ENCODE data around the gene TMCO4. TPM values are rescaled to one million over a fixed set of nuclear protein-coding genes. Genes with fewer than 3 reads are reported as not detected.

The TMCO4 gene
- total and polyA plus RNA-seq, 2 donors (not counting 3 experiments of a cell fraction or from before 2014, with no cell fraction given), result 7.6 to 10.3 TPM

DNA sequence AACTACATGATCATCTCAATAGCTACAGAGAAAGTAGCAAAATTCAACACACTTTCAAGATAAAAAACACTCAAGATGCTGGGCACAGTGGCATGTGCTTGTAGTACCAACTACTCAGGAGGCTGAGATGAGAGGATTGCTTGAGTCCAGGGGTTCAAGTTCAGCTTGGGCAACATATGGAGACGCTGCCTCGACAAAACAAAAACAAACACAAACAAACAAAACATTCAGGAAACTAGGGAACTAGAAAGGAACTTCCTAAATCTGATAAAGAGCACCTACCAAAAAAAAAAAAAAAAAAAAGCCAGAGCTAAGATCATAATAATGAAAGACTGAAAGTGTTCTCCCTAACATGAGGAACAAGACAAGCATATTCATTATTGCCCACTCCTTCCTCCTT, 38.1 kb upstream of the TMCO4 start:
- intact Hi-C loops (cut with micrococcal nuclease), result no loop called here
- no peak for DNase-seq (ENCODE audit: low read depth, low spot score)
- no TSS peak for BruUV-seq (replicated peaks)
- Histone ChIP-seq H3K9me1 (replicated peaks; ENCODE audit: control insufficient read depth, extremely low read depth, insufficient read depth, low read length) (no peaks in the 10 kb centered on the region), H2AFZ (ENCODE audit: low read depth, low read length) (no peak overlapping the region), H3K9ac (replicated peaks; ENCODE audit: extremely low read depth, insufficient read depth, low read length) (no peak overlapping the region), H3K4me3 (replicated peaks in 1 of 3; ENCODE audit: insufficient read depth in 1 of 3, low read depth in 1 of 3, low read length in 3 of 3) (no peak overlapping the region), H3K9me3 (replicated peaks; ENCODE audit: control insufficient read depth, insufficient read depth, low read length) (no peaks in the 10 kb centered on the region), H3K27ac (ENCODE audit: insufficient read depth, low read depth, low read length) (no peak overlapping the region), H3K27me3 (ENCODE audit: control insufficient read depth in 2 of 2, insufficient read depth in 2 of 2, low read length in 2 of 2) (peaks cover 0 to 2% of the 10 kb centered on the region in 2 experiments), H4K20me1 (replicated peaks; ENCODE audit: control insufficient read depth, extremely low read depth, insufficient read depth, low read length) (no peaks in the 10 kb centered on the region), H3K36me3 (ENCODE audit: control insufficient read depth in 2 of 2, extremely low read depth in 1 of 2, insufficient read depth in 2 of 2, low read length in 2 of 2) (no peaks in the 10 kb centered on the region), H3K79me2 (ENCODE audit: control insufficient read depth, insufficient read depth, low read length) (no peaks in the 10 kb centered on the region), H3K4me2 (ENCODE audit: insufficient read depth, low read length) (no peak overlapping the region), H3K4me1 (ENCODE audit: control insufficient read depth, extremely low read depth, insufficient read depth, low read length) (no peaks in the 10 kb centered on the region)
- POLR2A ChIA-PET, result no interaction called here
- dilution Hi-C loops (cut with MboI; ENCODE audit: extremely low pct_ligation_motif_present, low sequenced_read_pairs), result no loop called here
- TF ChIP-seq FOS (IDR thresholded peaks at IDR 0.05; ENCODE audit: borderline replicate concordance, insufficient read depth, low read length), result no peak
- TF ChIP-seq EZH2 (IDR thresholded peaks at IDR 0.05; ENCODE audit: borderline replicate concordance, low read depth, low read length, severe bottlenecking), result no peak
- TF ChIP-seq, protein P1, sequence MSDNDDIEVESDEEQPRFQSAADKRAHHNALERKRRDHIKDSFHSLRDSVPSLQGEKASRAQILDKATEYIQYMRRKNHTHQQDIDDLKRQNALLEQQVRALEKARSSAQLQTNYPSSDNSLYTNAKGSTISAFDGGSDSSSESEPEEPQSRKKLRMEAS (IDR thresholded peaks at IDR 0.05; ENCODE audit: insufficient read depth, insufficient read length), result no peak
- no peak for TF ChIP-seq POLR2AphosphoS5 (IDR thresholded peaks at IDR 0.05; ENCODE audit: insufficient read depth, low read depth, low read length)
- TF ChIP-seq GATA2 (IDR thresholded peaks at IDR 0.05; ENCODE audit: insufficient read depth, insufficient read length, low read depth, low read length), result no peak
- TF ChIP-seq MYC (IDR thresholded peaks at IDR 0.05; ENCODE audit: low read depth, low read length), result no peak
- TF ChIP-seq, protein P2, sequence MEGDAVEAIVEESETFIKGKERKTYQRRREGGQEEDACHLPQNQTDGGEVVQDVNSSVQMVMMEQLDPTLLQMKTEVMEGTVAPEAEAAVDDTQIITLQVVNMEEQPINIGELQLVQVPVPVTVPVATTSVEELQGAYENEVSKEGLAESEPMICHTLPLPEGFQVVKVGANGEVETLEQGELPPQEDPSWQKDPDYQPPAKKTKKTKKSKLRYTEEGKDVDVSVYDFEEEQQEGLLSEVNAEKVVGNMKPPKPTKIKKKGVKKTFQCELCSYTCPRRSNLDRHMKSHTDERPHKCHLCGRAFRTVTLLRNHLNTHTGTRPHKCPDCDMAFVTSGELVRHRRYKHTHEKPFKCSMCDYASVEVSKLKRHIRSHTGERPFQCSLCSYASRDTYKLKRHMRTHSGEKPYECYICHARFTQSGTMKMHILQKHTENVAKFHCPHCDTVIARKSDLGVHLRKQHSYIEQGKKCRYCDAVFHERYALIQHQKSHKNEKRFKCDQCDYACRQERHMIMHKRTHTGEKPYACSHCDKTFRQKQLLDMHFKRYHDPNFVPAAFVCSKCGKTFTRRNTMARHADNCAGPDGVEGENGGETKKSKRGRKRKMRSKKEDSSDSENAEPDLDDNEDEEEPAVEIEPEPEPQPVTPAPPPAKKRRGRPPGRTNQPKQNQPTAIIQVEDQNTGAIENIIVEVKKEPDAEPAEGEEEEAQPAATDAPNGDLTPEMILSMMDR (IDR thresholded peaks at IDR 0.05; ENCODE audit: extremely low read depth in 1 of 2, insufficient read depth in 1 of 2, low read depth in 1 of 2, low read length in 2 of 2), result no peak
- TF ChIP-seq JUN (IDR thresholded peaks at IDR 0.05; ENCODE audit: borderline replicate concordance, insufficient read depth, insufficient read length, low read depth), result no peak
- TF ChIP-seq POLR2A (IDR thresholded peaks at IDR 0.05; ENCODE audit: low read depth, low read length), result no peak
- no peak for FAIRE-seq
- CTCF ChIA-PET, result no interaction called here
